ENCODE measurements around the gene KCNQ5. TPM values are rescaled to one million over a fixed set of nuclear protein-coding genes. Genes with fewer than 3 reads are reported as not detected.

Gene KCNQ5
- total RNA-seq, 1 donor from 2014 or later = 1.7 TPM

DNA sequence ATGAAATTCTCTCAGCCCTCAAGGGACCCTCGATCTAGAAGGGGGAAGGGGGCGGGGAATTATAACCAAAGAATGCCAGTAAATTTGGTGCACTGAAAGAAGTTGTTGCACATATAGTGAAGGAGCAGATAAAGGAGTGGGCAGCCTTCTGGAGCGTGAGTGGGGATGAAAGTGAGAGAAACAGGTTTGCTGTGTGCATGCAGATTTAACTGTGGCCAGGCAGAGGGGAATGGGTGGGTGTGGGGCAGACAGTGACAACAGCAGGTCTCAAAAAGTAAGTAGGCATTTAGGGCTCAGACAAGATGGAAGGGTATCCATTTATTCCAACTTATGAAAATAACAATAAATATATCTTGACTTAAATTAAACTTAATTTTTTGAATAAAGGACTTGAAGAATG, 149.1 kb downstream of the KCNQ5 start:
- no peak overlapping the region for H3K4me3 ChIP-seq (ENCODE audit: low read depth, low read length)
- TF ChIP-seq CTCF (conservative IDR thresholded peaks at IDR 0.05; ENCODE audit: low read depth, low read length) = no peak
- DNase-seq (ENCODE audit: low read depth) = no peak

GRCh38 chr6:72776456-72776855, 154.6 kb downstream of the KCNQ5 start:
- no peak for TF ChIP-seq CTCF (conservative IDR thresholded peaks at IDR 0.05; ENCODE audit: low read depth, low read length)

GRCh38 chr6:72781624-72782023, 159.8 kb downstream of the KCNQ5 start:
- no peak for TF ChIP-seq CTCF (conservative IDR thresholded peaks at IDR 0.05; ENCODE audit: low read depth, low read length)
- no peak for DNase-seq (ENCODE audit: low read depth)
- H3K4me3 ChIP-seq (ENCODE audit: low read depth, low read length) = no peak overlapping the region

More at GRCh38 chr6:72776456-72776855, 154.6 kb downstream of the KCNQ5 start:
- DNase-seq (ENCODE audit: low read depth) = no peak
- H3K4me3 ChIP-seq (ENCODE audit: low read depth, low read length) = no peak overlapping the region

DNA sequence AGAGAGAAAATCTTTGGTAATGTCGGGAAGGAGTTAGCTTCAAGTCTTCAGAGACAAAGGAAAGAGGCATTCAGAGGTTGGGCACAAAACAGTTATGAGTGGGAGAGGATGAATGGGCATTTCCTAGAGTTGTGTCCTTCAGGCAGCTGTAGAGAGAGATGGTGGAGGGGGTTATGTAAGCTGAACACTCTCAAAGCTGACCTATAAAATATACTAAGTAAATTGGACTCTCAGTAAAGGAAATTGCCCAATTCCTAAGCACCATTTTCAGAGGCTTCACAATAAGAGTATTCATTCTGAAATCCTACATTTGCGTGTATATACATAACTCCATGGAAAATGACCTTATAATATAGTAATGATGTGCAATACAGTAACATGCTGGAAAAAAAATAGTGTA, 161.2 kb downstream of the KCNQ5 start:
- H3K4me3 ChIP-seq (ENCODE audit: low read depth, low read length) = no peak overlapping the region
- no peak for TF ChIP-seq CTCF (conservative IDR thresholded peaks at IDR 0.05; ENCODE audit: low read depth, low read length)
- DNase-seq (ENCODE audit: low read depth) = no peak

GRCh38 chr6:72783666-72784065, 161.8 kb downstream of the KCNQ5 start:
- no peak overlapping the region for H3K4me3 ChIP-seq (ENCODE audit: low read depth, low read length)
- DNase-seq (ENCODE audit: low read depth) = no peak
- TF ChIP-seq CTCF (conservative IDR thresholded peaks at IDR 0.05; ENCODE audit: low read depth, low read length) = no peak

DNA sequence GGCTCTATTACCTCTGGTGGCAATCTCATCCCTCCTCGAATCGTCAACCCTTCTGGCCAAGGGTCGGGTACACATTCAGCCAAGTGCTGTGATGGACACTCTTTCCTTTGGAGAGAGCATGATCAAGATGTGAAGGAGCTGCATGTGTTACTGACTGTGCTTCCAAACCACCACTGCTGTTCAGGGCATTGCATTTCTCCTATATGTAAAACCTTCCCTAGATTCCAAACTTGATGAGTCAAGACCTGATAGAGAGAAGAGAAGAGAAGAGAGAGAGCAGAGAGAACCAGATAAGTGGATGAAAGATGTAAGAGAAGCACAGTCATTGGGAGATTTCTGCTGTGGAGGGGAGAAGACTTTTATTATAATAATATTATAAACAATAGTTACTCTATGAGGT, 162.2 kb downstream of the KCNQ5 start:
- no peak for DNase-seq (ENCODE audit: low read depth)
- TF ChIP-seq CTCF (conservative IDR thresholded peaks at IDR 0.05; ENCODE audit: low read depth, low read length) = no peak
- no peak overlapping the region for H3K4me3 ChIP-seq (ENCODE audit: low read depth, low read length)

- TF ChIP-seq CTCF (conservative IDR thresholded peaks at IDR 0.05; ENCODE audit: low read depth, low read length) = no peak
- no peak overlapping the region for H3K4me3 ChIP-seq (ENCODE audit: low read depth, low read length)
- DNase-seq (ENCODE audit: low read depth) = no peak
These were observed 162.7 kb downstream of the KCNQ5 start for GRCh38 chr6:72784581-72784980.

All from epithelial cell of proximal tubule (primary cell).